KMS-11 (cell line): ENCODE results near the gene GTSE1.

Source experiments
- H2AFZ ChIP-seq: fragments of 200-600 bp; sonication (generic); 2 replicates; pipeline ENCODE4 v1.6.1; 2016; ENCODE audit warnings: antibody characterized with exemption, mixed run types, low read depth
- H3K27ac ChIP-seq: fragments of 200-600 bp; sonication (generic); 2 replicates; pipeline ENCODE4 v1.6.1; 2016; ENCODE audit warnings: mild to moderate bottlenecking, mixed run types
- H3K27me3 ChIP-seq: fragments of 200-600 bp; sonication (generic); 2 replicates; pipeline ENCODE4 v1.6.1; 2017; ENCODE audit warnings: mild to moderate bottlenecking, low read depth, mixed run types, moderate library complexity; ENCODE audit not compliant: insufficient read depth
- H3K36me3 ChIP-seq: fragments of 200-600 bp; sonication (generic); 2 replicates; pipeline ENCODE4 v1.6.1; 2017; ENCODE audit warnings: mild to moderate bottlenecking, mixed run types; ENCODE audit not compliant: insufficient read depth
- H3K4me1 ChIP-seq: fragments of 200-600 bp; sonication (generic); 2 replicates; pipeline ENCODE4 v1.6.1; 2016; ENCODE audit warnings: mild to moderate bottlenecking, low read depth, mixed run types; ENCODE audit not compliant: poor library complexity, severe bottlenecking
- H3K4me2 ChIP-seq: fragments of 200-600 bp; sonication (generic); 2 replicates; pipeline ENCODE4 v1.7.0; 2016; ENCODE audit warnings: mild to moderate bottlenecking, mixed run types
- H3K4me3 ChIP-seq: fragments of 200-600 bp; sonication (generic); IDR thresholded peaks from 2 replicates; pipeline ENCODE4 v1.6.1; 2017; ENCODE audit warnings: low read depth, low read length, mixed read lengths; ENCODE audit not compliant: insufficient read depth
- H3K79me2 ChIP-seq: fragments of 200-600 bp; sonication (generic); 2 replicates; pipeline ENCODE4 v1.6.1; 2016; ENCODE audit warnings: low read depth, mixed run types; ENCODE audit not compliant: insufficient read depth
- H3K9ac ChIP-seq: fragments of 200-600 bp; sonication (generic); 2 replicates; pipeline ENCODE4 v1.6.1; 2016; ENCODE audit warnings: mild to moderate bottlenecking, mixed run types
- H4K20me1 ChIP-seq: fragments of 200-600 bp; sonication (generic); 2 replicates; pipeline ENCODE4 v1.6.1; 2016; ENCODE audit warnings: mild to moderate bottlenecking, mixed run types; ENCODE audit not compliant: insufficient read depth
- TF ChIP-seq, protein P1 (sequence below): fragments of 200-600 bp; sonication (generic); conservative IDR thresholded peaks from 2 replicates; pipeline ENCODE4 v1.6.1; 2017; ENCODE audit warnings: low read depth, mild to moderate bottlenecking, antibody characterized with exemption, low read length, moderate library complexity, mixed read lengths

The GTSE1 gene

DNA sequence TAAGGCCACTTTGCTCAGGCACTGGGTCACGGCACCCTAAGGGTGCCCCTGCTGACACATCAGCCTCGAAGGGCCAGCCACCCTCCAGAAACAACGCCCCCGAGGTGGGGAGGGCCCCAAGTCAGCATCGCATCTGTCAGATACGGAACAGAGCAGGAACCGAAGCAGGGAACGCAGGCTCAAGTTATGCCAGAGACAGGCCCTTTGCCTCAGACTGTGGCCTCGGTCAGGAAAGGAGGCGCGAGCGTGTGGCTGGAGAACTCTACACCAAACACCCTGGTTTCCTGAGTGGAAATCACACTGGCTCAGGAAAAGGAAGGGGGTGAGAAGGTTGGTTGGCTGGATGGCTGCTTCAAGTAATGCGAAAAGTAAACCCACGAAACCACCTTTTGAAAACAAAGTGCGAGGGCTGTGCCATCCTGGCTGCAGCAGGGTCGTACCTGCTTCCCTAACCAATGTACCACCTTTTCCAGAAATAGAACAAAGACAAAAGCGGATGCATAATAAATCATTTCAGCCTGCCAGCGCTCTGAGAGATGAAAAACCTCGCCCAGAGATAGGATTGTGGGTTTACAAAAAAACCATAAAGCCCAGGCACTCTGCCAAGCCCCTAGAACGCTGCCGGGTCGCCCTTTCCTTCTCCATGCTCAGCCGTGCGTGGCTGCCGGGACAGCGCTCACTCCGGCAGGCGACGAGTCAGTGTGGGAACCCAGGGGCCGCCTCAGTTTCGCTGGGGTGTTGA lies 77.4 kb downstream of the GTSE1 start:
- no peaks in the 10 kb centered on the region for H3K79me2 ChIP-seq
- peaks cover 10% of the 10 kb centered on the region for H3K27me3 ChIP-seq
- no peak overlapping the region for H3K27ac ChIP-seq
- H3K36me3 ChIP-seq, result no peaks in the 10 kb centered on the region
- no peak overlapping the region for H3K9ac ChIP-seq
- TF ChIP-seq, protein P1, sequence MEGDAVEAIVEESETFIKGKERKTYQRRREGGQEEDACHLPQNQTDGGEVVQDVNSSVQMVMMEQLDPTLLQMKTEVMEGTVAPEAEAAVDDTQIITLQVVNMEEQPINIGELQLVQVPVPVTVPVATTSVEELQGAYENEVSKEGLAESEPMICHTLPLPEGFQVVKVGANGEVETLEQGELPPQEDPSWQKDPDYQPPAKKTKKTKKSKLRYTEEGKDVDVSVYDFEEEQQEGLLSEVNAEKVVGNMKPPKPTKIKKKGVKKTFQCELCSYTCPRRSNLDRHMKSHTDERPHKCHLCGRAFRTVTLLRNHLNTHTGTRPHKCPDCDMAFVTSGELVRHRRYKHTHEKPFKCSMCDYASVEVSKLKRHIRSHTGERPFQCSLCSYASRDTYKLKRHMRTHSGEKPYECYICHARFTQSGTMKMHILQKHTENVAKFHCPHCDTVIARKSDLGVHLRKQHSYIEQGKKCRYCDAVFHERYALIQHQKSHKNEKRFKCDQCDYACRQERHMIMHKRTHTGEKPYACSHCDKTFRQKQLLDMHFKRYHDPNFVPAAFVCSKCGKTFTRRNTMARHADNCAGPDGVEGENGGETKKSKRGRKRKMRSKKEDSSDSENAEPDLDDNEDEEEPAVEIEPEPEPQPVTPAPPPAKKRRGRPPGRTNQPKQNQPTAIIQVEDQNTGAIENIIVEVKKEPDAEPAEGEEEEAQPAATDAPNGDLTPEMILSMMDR, result no peak
- no peaks in the 10 kb centered on the region for H3K4me1 ChIP-seq
- H2AFZ ChIP-seq, result no peak overlapping the region
- H3K4me2 ChIP-seq, result no peak overlapping the region
- H4K20me1 ChIP-seq, result no peaks in the 10 kb centered on the region
- no peak overlapping the region for H3K4me3 ChIP-seq

DNA sequence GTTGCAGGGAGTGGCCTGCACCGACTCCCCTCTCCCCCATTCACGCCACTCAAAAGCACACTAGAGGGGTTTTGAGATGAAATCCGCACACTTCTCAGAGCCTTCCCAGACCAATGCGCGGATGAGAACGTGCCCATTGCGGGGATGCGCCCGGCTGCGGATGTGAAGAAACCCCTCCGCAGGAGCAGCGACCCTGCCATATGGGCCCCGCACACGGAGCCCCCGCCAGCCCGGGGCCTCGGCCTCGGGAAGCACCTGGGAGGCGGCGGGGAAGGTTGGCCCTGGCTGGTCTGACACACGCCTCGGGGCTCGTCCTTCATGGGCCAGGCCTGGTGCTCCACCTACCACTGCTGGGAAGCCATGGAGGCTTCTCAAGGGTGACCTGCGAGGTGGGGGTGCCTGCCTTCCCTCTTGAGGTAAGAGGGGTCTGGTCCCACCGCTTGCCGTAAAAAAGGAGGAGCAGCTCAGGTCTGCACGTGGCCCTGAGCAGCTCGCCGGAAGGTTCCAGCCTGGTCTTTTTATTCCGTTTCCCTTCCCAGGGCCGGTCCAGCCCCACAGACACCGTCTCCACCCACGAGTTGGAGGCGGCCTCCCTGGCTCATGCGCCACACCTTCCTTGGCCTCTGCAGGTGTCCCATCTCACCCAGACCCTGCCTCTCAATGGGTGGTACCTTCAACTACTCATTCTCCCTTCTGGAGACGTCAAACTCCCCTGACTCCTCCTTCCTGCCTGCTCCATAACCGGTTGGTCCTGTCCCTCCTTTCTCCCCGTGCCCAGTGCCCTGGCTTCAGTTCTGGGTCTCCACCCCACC lies 78.2 kb downstream of the GTSE1 start:
- Histone ChIP-seq H3K9ac (no peak overlapping the region), H3K27me3 (peaks cover 14% of the 10 kb centered on the region), H3K79me2 (no peaks in the 10 kb centered on the region), H3K4me3 (no peak overlapping the region), H3K4me2 (no peak overlapping the region), H2AFZ (no peak overlapping the region), H3K27ac (no peak overlapping the region), H3K4me1 (no peaks in the 10 kb centered on the region), H3K36me3 (no peaks in the 10 kb centered on the region), H4K20me1 (no peaks in the 10 kb centered on the region)
- TF ChIP-seq, protein P1, result no peak

DNA sequence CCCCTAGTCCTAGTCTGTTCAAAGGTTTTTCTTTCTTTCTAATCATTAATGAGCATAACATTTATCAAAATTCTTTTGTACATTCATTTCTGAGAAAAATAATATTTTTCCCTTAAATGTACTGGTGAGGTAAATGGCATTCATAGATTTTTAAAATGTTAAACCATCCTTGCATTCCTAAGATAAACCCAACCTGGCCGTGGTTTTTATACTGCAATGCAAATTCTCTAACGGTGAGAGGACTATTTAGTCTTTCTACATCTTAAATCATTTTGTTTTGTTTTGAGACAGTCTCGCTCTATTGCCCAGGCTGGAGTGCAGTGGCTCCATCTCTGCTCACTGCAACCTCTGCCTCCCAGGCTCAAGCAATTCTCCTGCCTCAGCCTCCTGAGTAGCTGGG lies 79.4 kb downstream of the GTSE1 start:
- no peak overlapping the region for H3K4me3 ChIP-seq
- H3K36me3 ChIP-seq, result no peaks in the 10 kb centered on the region
- no peak overlapping the region for H3K27ac ChIP-seq
- H3K9ac ChIP-seq, result no peak overlapping the region
- H3K27me3 ChIP-seq, result peaks cover 18% of the 10 kb centered on the region
- no peaks in the 10 kb centered on the region for H4K20me1 ChIP-seq
- H3K4me2 ChIP-seq, result no peak overlapping the region
- H2AFZ ChIP-seq, result no peak overlapping the region
- H3K79me2 ChIP-seq, result no peaks in the 10 kb centered on the region
- TF ChIP-seq, protein P1, result no peak
- no peaks in the 10 kb centered on the region for H3K4me1 ChIP-seq

DNA sequence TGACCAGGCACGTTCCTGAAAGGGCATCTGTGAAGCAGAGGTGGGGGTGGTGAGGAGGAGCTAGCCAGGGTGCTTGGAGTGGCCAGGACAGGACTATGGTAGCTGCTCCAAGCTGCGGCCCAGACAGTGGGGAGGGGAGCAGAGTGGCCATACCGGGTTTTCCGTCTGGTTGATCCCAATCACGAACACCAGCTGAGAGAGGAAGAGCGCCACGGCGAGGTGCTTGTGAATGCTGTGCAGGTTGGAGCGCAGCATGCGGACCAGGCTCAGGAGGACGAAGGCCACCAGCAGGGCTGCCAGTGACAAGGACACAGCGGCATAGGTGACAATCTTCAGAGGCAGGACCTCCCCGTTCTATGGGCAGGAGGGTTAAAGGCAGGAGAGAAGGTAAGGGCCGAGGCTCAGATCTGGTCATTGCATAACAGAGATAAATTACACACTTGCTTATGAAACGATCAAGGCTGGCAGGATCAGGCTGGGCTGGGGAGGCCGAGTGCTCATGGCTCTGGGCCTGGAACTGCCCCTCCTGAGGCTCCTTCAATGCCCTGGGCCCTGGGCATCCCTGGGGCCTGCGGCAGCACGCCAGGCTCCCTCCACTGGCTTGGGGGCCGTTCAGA lies 80.3 kb downstream of the GTSE1 start:
- no peaks in the 10 kb centered on the region for H3K36me3 ChIP-seq
- H4K20me1 ChIP-seq, result no peaks in the 10 kb centered on the region
- H3K9ac ChIP-seq, result no peak overlapping the region
- H3K4me2 ChIP-seq, result no peak overlapping the region
- no peaks in the 10 kb centered on the region for H3K79me2 ChIP-seq
- no peak overlapping the region for H2AFZ ChIP-seq
- H3K4me3 ChIP-seq, result no peak overlapping the region
- H3K27me3 ChIP-seq, result peaks cover 18% of the 10 kb centered on the region
- H3K27ac ChIP-seq, result no peak overlapping the region
- TF ChIP-seq, protein P1, result no peak
- no peaks in the 10 kb centered on the region for H3K4me1 ChIP-seq
